Activated CD8-positive, alpha-beta T cell treated with anti-CD3 and anti-CD28 coated beads for 36 hours (primary cell): Measurements from ENCODE around the gene FUT7. TPM values are rescaled to one million over a fixed set of nuclear protein-coding genes. Genes with fewer than 3 reads are reported as not detected.

ENCODE experiments used
- ATAC-seq: fragments of 200-7000 bp; cut with Tn5 transposase; one replicate; pipeline ENCODE4 v1.10.0; 2021; ENCODE audit warnings: mild to moderate bottlenecking, moderate library complexity
- CTCF ChIA-PET: fragments of 350-600 bp; sonication (Branson Sonifier 250); formaldehyde crosslinking; loops from one replicate; lab custom pipeline; 2021; ENCODE audit warnings: antibody characterized with exemption; lab: Charles Lee
- POLR2A ChIA-PET: fragments of 350-600 bp; sonication (Branson Sonifier 250); formaldehyde crosslinking; loops from one replicate; lab custom pipeline; 2021; ENCODE audit warnings: antibody characterized with exemption; lab: Charles Lee
- DNase-seq: peaks from one replicate; pipeline ENCODE4 v3.0.0-alpha.2; 2020
- H3K27ac Mint-ChIP-seq: one replicate; pipeline ENCODE4 v1.8.0; 2021; ENCODE audit warnings: mild to moderate bottlenecking, mixed read lengths
- H3K27me3 Mint-ChIP-seq: one replicate; pipeline ENCODE4 v1.8.0; 2021; ENCODE audit warnings: mixed read lengths
- H3K36me3 Mint-ChIP-seq: one replicate; pipeline ENCODE4 v1.8.0; 2021; ENCODE audit warnings: low read depth, mixed read lengths
- H3K4me1 Mint-ChIP-seq: one replicate; pipeline ENCODE4 v1.8.0; 2021; ENCODE audit warnings: low read depth, mixed read lengths
- H3K4me3 Mint-ChIP-seq: one replicate; pipeline ENCODE4 v1.8.0; 2021; ENCODE audit warnings: mild to moderate bottlenecking, moderate library complexity, mixed read lengths
- H3K9me3 Mint-ChIP-seq: one replicate; pipeline ENCODE4 v1.8.0; 2021; ENCODE audit warnings: mixed read lengths
- intact Hi-C: fragments of 100-400 bp; cut with micrococcal nuclease; formaldehyde crosslinking; loops from one replicate; pipeline ENCODE4 v1.10.0; 2022
- total RNA-seq, 2 experiments: library from RNA; stranded (reverse); gene quantifications; one replicate each; pipeline ENCODE4 v1.2.3, GENCODE V29; 2021
- TF ChIP-seq, protein P1 (sequence below): fragments of 200-600 bp; IDR thresholded peaks from one replicate; pipeline ENCODE4 v1.8.0; 2022; ENCODE audit warnings: antibody characterized with exemption, mild to moderate bottlenecking

FUT7 gene, protein sequence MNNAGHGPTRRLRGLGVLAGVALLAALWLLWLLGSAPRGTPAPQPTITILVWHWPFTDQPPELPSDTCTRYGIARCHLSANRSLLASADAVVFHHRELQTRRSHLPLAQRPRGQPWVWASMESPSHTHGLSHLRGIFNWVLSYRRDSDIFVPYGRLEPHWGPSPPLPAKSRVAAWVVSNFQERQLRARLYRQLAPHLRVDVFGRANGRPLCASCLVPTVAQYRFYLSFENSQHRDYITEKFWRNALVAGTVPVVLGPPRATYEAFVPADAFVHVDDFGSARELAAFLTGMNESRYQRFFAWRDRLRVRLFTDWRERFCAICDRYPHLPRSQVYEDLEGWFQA
- total RNA-seq, result under 1 TPM in 1 of 2 experiments, not detected in 1; 0.09 TPM

DNA sequence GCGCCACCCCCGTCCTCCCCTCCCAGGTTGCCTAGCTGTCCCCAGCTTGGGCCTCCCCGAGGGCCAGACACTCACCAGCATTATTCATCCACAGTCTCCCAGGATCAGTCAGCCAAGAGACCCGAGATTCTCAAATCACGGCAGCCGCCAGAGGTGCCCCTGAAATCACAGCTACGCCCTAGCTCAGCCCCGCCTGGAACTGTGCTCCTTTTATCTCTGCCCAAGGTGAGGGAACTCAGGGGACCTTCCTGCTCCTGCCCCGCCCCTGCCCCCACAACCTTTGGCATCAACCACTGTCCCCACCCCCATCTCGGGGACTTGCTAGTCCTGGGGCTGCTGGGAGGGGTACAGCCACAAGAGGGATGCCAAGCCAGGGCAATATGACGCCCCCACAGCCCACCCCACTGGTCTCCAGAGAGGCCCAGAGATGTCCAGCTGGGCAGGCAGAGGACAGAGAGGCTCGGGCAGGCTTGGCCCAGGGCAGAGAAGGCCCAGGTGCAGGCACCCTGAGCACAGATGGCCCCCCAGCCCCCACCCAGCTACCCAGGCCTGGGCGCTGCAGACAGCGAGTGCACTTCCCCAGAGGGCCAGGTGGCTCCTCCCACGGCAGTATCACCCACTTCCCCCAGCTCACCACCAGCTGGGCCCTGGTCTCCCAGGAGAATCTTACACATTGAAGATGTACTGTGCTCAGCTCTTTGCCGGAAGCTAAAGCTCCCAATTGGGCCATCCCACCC is at the start of gene FUT7:
Gene FUT7, minus strand, starts transcription at position 185 of the 737 bp plus-strand sequence. Its CDS starts 97 bp downstream, at position 88.
- ATAC-seq (no peak), DNase-seq (peak; percentile 52)
- peaks cover 50% of the 10 kb centered on the region for H3K4me1 Mint-ChIP-seq
- intact Hi-C loops, result no loop called here
- no peak within 1 kb of the TSS for H3K4me3 Mint-ChIP-seq
- TF ChIP-seq, protein P1, sequence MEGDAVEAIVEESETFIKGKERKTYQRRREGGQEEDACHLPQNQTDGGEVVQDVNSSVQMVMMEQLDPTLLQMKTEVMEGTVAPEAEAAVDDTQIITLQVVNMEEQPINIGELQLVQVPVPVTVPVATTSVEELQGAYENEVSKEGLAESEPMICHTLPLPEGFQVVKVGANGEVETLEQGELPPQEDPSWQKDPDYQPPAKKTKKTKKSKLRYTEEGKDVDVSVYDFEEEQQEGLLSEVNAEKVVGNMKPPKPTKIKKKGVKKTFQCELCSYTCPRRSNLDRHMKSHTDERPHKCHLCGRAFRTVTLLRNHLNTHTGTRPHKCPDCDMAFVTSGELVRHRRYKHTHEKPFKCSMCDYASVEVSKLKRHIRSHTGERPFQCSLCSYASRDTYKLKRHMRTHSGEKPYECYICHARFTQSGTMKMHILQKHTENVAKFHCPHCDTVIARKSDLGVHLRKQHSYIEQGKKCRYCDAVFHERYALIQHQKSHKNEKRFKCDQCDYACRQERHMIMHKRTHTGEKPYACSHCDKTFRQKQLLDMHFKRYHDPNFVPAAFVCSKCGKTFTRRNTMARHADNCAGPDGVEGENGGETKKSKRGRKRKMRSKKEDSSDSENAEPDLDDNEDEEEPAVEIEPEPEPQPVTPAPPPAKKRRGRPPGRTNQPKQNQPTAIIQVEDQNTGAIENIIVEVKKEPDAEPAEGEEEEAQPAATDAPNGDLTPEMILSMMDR, result no peak
- ChIA-PET POLR2A (interaction anchor here (1.0 kb wide), 1 partner anchor 12 kb away, joined by 3 read pairs; no protein-coding TSS in a partner anchor), CTCF (interaction anchor here (0.7 to 8.3 kb wide), 6 partner anchors 15 to 87 kb away, joined by 3 to 109 read pairs (median 6); partner anchors contain the start of genes C8G and SAPCD2)
- H3K27ac Mint-ChIP-seq, result peak within 1 kb of the TSS; percentile 42
- H3K27me3 Mint-ChIP-seq, result no peaks in the 10 kb centered on the region
- no peaks in the 10 kb centered on the region for H3K36me3 Mint-ChIP-seq
- no peaks in the 10 kb centered on the region for H3K9me3 Mint-ChIP-seq

DNA sequence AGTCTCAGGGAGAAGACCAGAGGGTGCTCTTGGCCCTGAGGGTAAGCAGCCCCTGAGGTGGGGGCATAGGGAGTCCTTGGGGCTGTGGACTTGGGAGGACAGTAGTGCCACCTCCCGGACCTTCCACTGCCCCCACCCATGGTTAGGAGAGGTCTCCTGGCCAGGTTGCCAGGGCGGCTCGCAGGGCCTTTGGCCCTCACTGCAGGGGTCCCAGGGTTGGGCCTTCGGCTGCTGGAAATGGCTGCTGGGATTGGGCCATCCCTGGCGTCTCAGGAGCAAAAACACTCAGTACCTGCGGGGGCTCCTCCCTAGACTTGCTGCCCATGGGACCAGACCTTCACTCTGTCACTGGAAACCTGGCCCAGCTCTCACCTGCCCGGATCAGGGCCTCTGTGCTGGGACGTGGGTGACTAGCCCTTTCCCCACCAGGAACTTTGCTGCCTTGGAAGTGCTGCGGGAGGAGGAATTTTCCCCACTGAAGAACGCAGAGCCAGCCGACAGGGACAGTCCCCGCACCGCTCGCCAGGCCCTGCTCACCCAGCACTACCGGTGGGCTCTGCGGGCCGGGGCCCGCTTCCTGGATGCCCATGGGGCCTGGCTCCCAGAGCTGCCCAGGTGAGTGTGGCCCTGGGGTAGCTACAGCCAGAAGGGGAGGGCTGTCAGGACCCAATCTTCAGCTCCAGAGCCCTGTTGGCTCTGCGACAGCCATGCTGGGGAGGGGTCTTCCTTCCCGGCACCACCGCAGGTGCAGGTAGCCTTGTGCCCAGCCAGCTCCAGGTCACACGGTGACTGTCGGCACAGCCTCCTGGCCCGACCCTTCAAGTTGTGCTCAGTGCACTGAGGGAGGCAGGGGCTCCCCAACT is 48.6 kb upstream of the FUT7 start:
- CTCF ChIA-PET, result interaction anchor here (1.9 to 2.8 kb wide), 2 partner anchors 11 to 17 kb away, joined by 7 to 12 read pairs; partner anchors contain the start of gene SAPCD2
- no peaks in the 10 kb centered on the region for H3K9me3 Mint-ChIP-seq
- peaks cover 19% of the 10 kb centered on the region for H3K36me3 Mint-ChIP-seq
- peaks cover 23% of the 10 kb centered on the region for H3K4me1 Mint-ChIP-seq
- POLR2A ChIA-PET, result interaction anchor here (1.3 kb wide), 1 partner anchor 9 kb away, joined by 3 read pairs; no protein-coding TSS in a partner anchor
- H3K27ac Mint-ChIP-seq, result no peak overlapping the region
- H3K27me3 Mint-ChIP-seq, result no peaks in the 10 kb centered on the region
- no peak for DNase-seq
- no peak for ATAC-seq
- TF ChIP-seq, protein P1, result no peak
- H3K4me3 Mint-ChIP-seq, result peak overlapping the region; percentile 47
- intact Hi-C loops, result no loop called here

DNA sequence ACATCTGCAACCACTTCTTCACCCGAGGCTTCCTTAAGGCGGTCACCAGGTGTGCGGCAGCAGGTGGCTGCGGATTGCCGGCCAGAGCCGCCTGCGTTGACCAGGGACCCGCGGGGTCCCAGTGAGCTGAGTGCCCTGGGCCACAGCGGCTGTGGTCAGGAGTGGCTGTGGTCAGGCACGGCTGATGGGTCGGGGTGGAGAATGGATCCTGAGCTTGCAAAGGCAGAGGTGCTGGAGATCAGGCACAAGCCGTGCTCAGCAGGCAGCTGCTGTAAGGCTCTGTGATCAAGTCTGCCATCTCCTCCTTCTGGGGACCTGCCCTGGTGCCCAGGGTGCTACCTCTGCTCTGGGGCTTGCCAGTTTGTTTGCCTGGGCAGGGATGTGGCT is 47.5 kb upstream of the FUT7 start:
- TF ChIP-seq, protein P1, result no peak
- Mint-ChIP-seq H3K36me3 (peaks cover 19% of the 10 kb centered on the region), H3K4me3 (peak overlapping the region; percentile 47), H3K27me3 (no peaks in the 10 kb centered on the region), H3K4me1 (peaks cover 14% of the 10 kb centered on the region), H3K9me3 (no peaks in the 10 kb centered on the region), H3K27ac (no peak overlapping the region)
- ATAC-seq, result no peak
- ChIA-PET CTCF (interaction anchor here (0.8 kb wide), 2 partner anchors 9 to 11 kb away, joined by 3 to 4 read pairs; partner anchors contain the start of gene SAPCD2), POLR2A (interaction anchor here (1.3 kb wide), 1 partner anchor 8 kb away, joined by 3 read pairs; no protein-coding TSS in a partner anchor)
- intact Hi-C loops, result no loop called here
- no peak for DNase-seq

DNA sequence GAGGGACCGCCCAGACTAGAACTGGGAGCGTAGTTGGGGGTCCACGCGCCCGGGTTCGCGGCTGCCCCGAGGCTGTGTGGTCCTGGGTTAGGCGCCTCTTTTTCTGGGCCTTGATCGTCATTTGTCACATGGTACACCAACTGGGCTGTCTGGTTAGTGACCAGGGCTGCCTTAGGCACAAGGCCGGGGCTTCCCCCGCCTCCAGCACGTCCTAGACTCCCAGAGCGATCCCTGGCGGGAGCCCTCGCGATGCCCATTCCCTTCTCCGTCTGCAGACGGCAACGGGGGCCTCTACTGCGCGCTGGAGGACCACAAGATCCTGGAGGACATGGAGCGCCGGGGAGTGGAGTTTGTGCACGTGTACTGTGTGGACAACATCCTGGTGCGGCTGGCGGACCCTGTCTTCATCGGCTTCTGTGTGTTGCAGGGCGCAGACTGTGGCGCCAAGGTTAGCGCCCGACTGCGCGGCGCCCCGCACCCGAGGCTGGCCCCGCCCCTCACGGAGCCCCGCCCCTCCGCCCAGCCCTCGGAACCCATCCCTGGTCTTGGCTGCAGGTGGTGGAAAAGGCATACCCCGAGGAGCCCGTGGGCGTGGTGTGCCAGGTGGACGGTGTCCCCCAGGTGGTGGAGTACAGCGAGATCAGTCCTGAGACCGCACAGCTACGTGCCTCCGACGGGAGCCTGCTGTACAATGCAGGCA is 47.0 kb upstream of the FUT7 start:
- Mint-ChIP-seq H3K4me3 (peak overlapping the region; percentile 79), H3K36me3 (peaks cover 19% of the 10 kb centered on the region)

More for the DNA sequence above, 47.0 kb upstream of the FUT7 start:
- TF ChIP-seq, protein P1, result no peak
- CTCF ChIA-PET, result interaction anchor here (0.8 kb wide), 2 partner anchors 8 to 11 kb away, joined by 3 to 4 read pairs; partner anchors contain the start of gene SAPCD2
- intact Hi-C loops, result no loop called here
- POLR2A ChIA-PET, result interaction anchor here (1.3 to 1.5 kb wide), 2 partner anchors 8 kb away, joined by 3 read pairs; partner anchors contain the start of gene MAN1B1
- no peaks in the 10 kb centered on the region for H3K9me3 Mint-ChIP-seq
- DNase-seq (no peak), ATAC-seq (no peak)
- no peaks in the 10 kb centered on the region for H3K27me3 Mint-ChIP-seq
- no peak overlapping the region for H3K27ac Mint-ChIP-seq
- peaks cover 13% of the 10 kb centered on the region for H3K4me1 Mint-ChIP-seq
